Activated T-cell treated with anti-CD3 and anti-CD28 coated beads, Interleukin-2, amount 50 U/mL, for 48 hours (primary cell): ENCODE results near the gene LAD1.

Experiments used
- DNase-seq, 2 experiments: peaks; one replicate each; pipeline ENCODE4 v3.0.0-alpha.2; 2020

Gene LAD1

GRCh38 chr1:201389051-201389450, 10.1 kb downstream of the LAD1 start:
- DNase-seq = no peak

- no peak for DNase-seq
These were observed 12.9 kb downstream of the LAD1 start for GRCh38 chr1:201386208-201386607.

GRCh38 chr1:201385299-201385891, 13.7 kb downstream of the LAD1 start:
- peak; percentile 63 to 72 for DNase-seq

GRCh38 chr1:201384406-201384782, 14.7 kb downstream of the LAD1 start:
- DNase-seq = no peak

GRCh38 chr1:201383647-201384405, 15.3 kb downstream of the LAD1 start:
- DNase-seq = no peak

- no peak for DNase-seq
These were observed 18.0 kb downstream of the LAD1 start for GRCh38 chr1:201381130-201381529.

GRCh38 chr1:201379733-201380242, 19.3 kb downstream of the LAD1 start:
- DNase-seq = no peak

GRCh38 chr1:201378804-201379203, 20.3 kb downstream of the LAD1 start:
- DNase-seq = no peak

- no peak for DNase-seq
These were observed 21.5 kb downstream of the LAD1 start, which contains the start of gene TNNT2 for GRCh38 chr1:201377611-201378092. TNNT2 (minus strand) TSS chr1:201377680; CDS start chr1:201373254, 4,426 bp downstream.

GRCh38 chr1:201376464-201377374, 22.4 kb downstream of the LAD1 start:
- DNase-seq = peak; percentile 29 to 41

- DNase-seq = no peak
These were observed 23.0 kb downstream of the LAD1 start for GRCh38 chr1:201376107-201376463.

- DNase-seq = no peak
These were observed 24.0 kb downstream of the LAD1 start for GRCh38 chr1:201375169-201375568.

- no peak for DNase-seq
These were observed 24.8 kb downstream of the LAD1 start for GRCh38 chr1:201374364-201374763.

GRCh38 chr1:201371792-201372191, 27.3 kb downstream of the LAD1 start:
- no peak for DNase-seq

GRCh38 chr1:201371276-201371675, 27.8 kb downstream of the LAD1 start:
- DNase-seq = no peak

- no peak for DNase-seq
These were observed 28.6 kb downstream of the LAD1 start for GRCh38 chr1:201370500-201370899.

- DNase-seq = no peak
These were observed 29.9 kb downstream of the LAD1 start for GRCh38 chr1:201369209-201369608.

- no peak for DNase-seq
These were observed 32.4 kb downstream of the LAD1 start for GRCh38 chr1:201366696-201367095.

- no peak for DNase-seq
These were observed 33.9 kb downstream of the LAD1 start for GRCh38 chr1:201365251-201365650.

- DNase-seq = no peak
These were observed 34.4 kb downstream of the LAD1 start for GRCh38 chr1:201364808-201365105.

- DNase-seq = no peak
These were observed 35.7 kb downstream of the LAD1 start for GRCh38 chr1:201363467-201363866.

- DNase-seq = no peak
These were observed 36.2 kb downstream of the LAD1 start for GRCh38 chr1:201362906-201363305.
